Right atrium auricular region (tissue), 2 donors: Measurements from ENCODE around the gene ADK. TPM values are rescaled to one million over a fixed set of nuclear protein-coding genes. Genes with fewer than 3 reads are reported as not detected.

Experiments
- DNase-seq: peaks from one replicate; pipeline ENCODE4 v3.0.0-alpha.2; 2019; ENCODE audit warnings: low spot score
- H3K27ac ChIP-seq, 2 donors: fragments of 200-600 bp; sonication (generic); 1 replicate in 1 of 2; 2 replicates in 1 of 2; pipeline ENCODE4 v1.5.1; 2016 to 2019
- H3K27me3 ChIP-seq, 2 donors: fragments of 200-600 bp; sonication (generic); one replicate each; pipeline versions ENCODE4 v1.5.1 to v1.6.0; 2017 to 2019
- H3K36me3 ChIP-seq: fragments of 200-600 bp; sonication (generic); one replicate; pipeline ENCODE4 v1.5.1; 2016
- H3K4me1 ChIP-seq, 2 donors: fragments of 200-600 bp; sonication (generic); one replicate each; pipeline versions ENCODE4 v1.5.1 to v1.6.0; 2017 to 2019
- H3K4me3 ChIP-seq, 2 donors: fragments of 200-600 bp; sonication (generic); 1 replicate in 1 of 2; 2 replicates in 1 of 2; pipeline ENCODE4 v1.5.1; 2017 to 2019; ENCODE audit warnings: mild to moderate bottlenecking in 1 of 2, moderate library complexity in 1 of 2
- H3K9me3 ChIP-seq, 2 donors: fragments of 200-600 bp; sonication (generic); one replicate each; pipeline ENCODE4 v1.5.1; 2019
- total RNA-seq, 2 donors: library from RNA; depleted of rRNA; stranded (reverse); fragments of >200 nt; gene quantifications; one replicate each; pipeline ENCODE4 v1.1.0, GENCODE V29; 2016
- TF ChIP-seq, protein P1 (sequence below), 2 donors: fragments of 200-600 bp; sonication (generic); IDR thresholded peaks; one replicate each; pipeline ENCODE4 v1.5.1; 2019; ENCODE audit warnings: antibody characterized with exemption in 2 of 2

Gene ADK
- total RNA-seq, 2 donors from 2014 or later: 23.7 to 31.6 TPM

DNA sequence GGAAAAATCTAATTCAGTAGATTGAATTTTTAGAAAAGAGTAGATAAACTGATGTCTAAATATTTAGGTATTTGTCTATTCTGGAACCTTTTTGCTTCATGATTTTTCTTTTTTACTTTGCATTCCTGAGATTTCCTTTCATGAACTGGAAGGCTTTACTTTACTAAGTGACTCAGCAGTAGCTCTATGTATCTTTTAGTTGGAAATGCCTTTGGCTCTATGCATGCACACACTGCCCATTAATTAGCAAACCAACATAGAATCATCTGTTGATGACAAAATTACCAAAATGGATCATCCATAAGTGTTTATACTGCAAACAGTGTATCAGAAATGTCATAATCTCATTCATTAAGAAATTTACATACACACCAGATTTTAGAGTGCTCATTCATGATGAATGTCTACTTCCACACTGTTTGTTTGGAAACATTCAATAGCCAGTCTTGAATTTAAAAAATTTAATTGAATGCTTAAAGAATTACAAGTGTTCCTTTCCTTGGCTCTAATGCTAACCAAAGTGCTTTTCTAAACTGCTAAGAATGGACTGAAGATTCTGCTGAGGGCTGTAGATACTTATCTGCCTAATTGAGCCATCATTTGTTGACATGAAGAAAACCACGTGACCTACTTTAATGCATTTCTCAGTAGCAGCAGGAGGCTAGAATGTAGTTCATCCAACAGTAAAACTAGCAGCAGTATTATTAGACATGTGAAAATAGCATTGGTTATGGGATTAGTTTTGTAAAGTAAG lies 282.0 kb downstream of the ADK start:
- no peak overlapping the region for H3K4me3 ChIP-seq
- DNase-seq: no peak
- H3K36me3 ChIP-seq: no peaks in the 10 kb centered on the region
- H3K9me3 ChIP-seq: no peaks in the 10 kb centered on the region
- H3K27ac ChIP-seq: no peak overlapping the region
- TF ChIP-seq, protein P1, sequence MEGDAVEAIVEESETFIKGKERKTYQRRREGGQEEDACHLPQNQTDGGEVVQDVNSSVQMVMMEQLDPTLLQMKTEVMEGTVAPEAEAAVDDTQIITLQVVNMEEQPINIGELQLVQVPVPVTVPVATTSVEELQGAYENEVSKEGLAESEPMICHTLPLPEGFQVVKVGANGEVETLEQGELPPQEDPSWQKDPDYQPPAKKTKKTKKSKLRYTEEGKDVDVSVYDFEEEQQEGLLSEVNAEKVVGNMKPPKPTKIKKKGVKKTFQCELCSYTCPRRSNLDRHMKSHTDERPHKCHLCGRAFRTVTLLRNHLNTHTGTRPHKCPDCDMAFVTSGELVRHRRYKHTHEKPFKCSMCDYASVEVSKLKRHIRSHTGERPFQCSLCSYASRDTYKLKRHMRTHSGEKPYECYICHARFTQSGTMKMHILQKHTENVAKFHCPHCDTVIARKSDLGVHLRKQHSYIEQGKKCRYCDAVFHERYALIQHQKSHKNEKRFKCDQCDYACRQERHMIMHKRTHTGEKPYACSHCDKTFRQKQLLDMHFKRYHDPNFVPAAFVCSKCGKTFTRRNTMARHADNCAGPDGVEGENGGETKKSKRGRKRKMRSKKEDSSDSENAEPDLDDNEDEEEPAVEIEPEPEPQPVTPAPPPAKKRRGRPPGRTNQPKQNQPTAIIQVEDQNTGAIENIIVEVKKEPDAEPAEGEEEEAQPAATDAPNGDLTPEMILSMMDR (IDR thresholded peaks at IDR 0.05): no peak
- H3K27me3 ChIP-seq: no peaks in the 10 kb centered on the region
- H3K4me1 ChIP-seq: no peaks in the 10 kb centered on the region

DNA sequence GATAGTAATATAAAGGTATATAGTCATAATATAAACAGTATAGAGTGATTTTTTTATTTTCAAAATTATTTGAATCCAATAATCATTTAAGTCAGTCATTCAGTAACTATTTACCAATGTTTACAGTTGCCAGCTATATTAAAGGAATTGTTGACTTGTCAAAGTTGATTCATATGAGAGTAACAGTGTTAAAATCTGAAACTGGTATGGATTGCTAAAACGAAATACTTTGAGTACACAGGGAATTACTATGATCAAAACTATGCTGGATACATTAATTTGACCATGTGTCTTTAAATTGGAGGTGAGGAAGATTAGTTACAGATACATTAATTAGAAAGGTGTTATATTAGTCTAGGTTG lies 282.6 kb downstream of the ADK start:
- Histone ChIP-seq H3K4me3 (no peak overlapping the region), H3K9me3 (no peaks in the 10 kb centered on the region), H3K36me3 (no peaks in the 10 kb centered on the region), H3K27me3 (no peaks in the 10 kb centered on the region), H3K4me1 (no peaks in the 10 kb centered on the region), H3K27ac (no peak overlapping the region)
- TF ChIP-seq, protein P1 (IDR thresholded peaks at IDR 0.05): no peak
- no peak for DNase-seq

DNA sequence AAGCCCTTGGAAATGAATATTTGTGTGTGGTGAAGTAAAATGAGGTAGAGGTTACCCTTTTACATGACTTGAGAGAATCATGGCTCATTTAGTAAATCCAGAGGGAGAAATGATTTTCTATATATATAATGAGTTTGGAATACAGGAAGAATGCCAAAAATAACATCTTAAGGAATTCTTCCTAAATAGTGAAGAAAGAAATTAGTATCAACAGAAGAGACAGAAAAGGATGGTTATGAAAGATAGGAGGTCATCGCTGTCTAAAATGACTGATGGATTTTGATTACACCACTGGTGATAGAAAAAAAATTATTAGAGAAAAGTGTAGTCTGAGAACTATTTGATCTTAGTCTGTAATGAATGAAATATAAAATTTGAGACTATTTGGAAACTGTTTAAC lies 283.0 kb downstream of the ADK start:
- no peak for DNase-seq
- Histone ChIP-seq H3K36me3 (no peaks in the 10 kb centered on the region), H3K4me3 (no peak overlapping the region), H3K27me3 (no peaks in the 10 kb centered on the region), H3K27ac (no peak overlapping the region), H3K9me3 (no peaks in the 10 kb centered on the region), H3K4me1 (no peaks in the 10 kb centered on the region)
- TF ChIP-seq, protein P1 (IDR thresholded peaks at IDR 0.05): no peak

DNA sequence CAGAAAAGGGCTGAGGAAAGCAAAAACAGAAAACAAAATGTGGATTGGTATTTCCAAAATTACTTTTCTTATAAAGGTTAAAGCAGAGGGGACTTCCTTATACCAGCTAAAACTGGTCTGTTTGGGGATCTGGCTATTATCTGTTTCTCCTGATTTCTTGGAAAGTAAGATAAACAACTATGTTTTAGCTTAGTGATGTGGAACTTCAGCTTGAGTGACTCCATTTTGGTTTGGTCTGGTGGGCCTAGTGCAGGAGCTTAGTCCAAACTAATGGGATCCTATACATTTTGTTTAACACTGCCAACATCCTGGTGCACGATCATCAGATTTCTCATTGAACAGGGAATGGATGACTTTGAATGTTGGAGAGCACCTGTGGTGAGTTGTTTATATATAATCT lies 283.5 kb downstream of the ADK start:
- Histone ChIP-seq H3K36me3 (no peaks in the 10 kb centered on the region), H3K27ac (no peak overlapping the region), H3K9me3 (no peaks in the 10 kb centered on the region), H3K4me3 (no peak overlapping the region), H3K27me3 (no peaks in the 10 kb centered on the region), H3K4me1 (no peaks in the 10 kb centered on the region)
- no peak for DNase-seq
- TF ChIP-seq, protein P1 (IDR thresholded peaks at IDR 0.05): no peak

DNA sequence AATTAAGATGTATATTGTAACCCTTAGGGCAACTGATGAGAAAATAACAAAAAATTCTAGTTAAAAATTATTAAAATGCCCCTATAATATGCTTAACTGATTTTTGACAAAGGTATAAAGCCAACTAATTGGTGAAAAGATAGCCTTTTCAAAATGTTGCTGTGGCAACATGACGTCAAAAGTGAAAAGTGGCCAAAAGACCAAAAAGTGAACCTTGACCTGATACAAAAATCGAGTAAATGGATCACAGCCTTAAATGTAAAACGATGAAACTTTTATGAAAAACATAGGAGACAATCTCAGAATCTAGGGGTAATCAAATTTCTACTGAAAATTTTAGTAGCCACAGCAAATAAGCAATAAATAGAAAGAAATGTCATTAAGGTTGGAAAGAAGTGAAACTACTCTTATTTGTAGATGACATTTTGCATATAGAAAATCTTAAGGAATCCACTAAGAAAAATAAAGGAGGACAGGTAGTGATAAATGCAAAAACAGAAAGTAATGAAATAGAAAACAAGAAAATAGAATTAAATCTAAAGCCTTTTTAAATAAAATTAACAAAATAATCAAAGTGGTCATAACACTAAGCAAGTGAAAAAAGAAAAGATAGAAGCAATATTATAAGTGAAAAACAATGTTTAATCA lies 285.6 kb downstream of the ADK start:
- no peaks in the 10 kb centered on the region for H3K4me1 ChIP-seq
- H3K27ac ChIP-seq: no peak overlapping the region
- no peak overlapping the region for H3K4me3 ChIP-seq
- DNase-seq: no peak
- H3K27me3 ChIP-seq: no peaks in the 10 kb centered on the region
- H3K9me3 ChIP-seq: no peaks in the 10 kb centered on the region
- no peaks in the 10 kb centered on the region for H3K36me3 ChIP-seq
- TF ChIP-seq, protein P1 (IDR thresholded peaks at IDR 0.05): no peak
